GM21423 (cell line): ENCODE measurements around the gene COMMD1.
A peak's percentile ranks its signal among the peaks of the same experiment; 100 is the strongest.
"Not testable (repeated sequence)": the region's sequence is repeated elsewhere in the genome, so short reads cannot be mapped to it uniquely, and the experiment has no call there.

Experiments
- ATAC-seq: cut with Tn5 transposase; IDR thresholded peaks from one replicate; pipeline ENCODE4 v1.9.1; 2021; ENCODE audit warnings: mild to moderate bottlenecking, moderate library complexity; ENCODE audit not compliant: unreplicated experiment

Gene COMMD1

GRCh38 chr2:62065243-62065642, 159.8 kb downstream of the COMMD1 start:
- no peak for ATAC-seq

DNA sequence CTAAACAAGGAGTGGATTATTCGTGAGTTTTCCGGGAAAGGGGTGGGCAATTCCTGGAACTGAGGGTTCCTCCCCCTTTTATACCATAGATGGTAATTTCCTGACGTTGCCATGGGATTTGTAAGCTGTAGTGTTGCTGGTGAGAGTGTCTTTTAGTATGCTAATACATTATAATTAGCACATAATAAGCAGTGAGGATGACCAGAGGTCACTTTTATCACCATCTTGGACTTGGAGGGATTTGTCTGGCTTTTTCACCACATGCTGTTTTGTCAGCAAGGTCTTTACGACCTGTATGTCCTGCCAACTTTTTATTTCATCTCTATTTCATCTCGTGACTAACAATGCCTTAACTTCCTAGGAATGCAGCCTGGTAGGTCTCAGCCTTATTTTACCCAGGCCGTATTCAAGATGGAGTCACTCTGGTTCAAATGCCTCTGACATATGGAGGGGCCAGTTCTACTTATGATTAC, 165.7 kb downstream of the COMMD1 start:
- ATAC-seq = no peak

GRCh38 chr2:62071760-62072680, 166.5 kb downstream of the COMMD1 start:
- ATAC-seq = no peak

DNA sequence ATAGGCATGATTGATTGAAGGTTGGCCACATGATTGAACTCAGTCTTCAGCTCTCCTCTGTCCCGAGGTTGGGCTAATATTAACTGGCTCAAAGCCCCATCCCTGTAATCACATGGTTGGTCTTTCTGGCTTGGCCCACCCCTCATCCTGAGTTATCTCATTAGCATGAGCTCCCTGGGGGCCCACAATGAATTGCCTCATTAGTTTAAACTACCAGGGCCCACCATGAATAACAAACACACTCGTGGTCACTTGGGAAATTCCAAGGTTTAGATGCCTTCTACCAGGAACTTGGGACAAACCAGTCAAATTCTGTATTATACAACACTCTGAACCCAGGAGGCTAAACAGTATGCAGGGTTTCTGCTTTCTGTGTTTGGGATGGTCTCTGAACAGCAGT, 168.8 kb downstream of the COMMD1 start:
- ATAC-seq = no peak

DNA sequence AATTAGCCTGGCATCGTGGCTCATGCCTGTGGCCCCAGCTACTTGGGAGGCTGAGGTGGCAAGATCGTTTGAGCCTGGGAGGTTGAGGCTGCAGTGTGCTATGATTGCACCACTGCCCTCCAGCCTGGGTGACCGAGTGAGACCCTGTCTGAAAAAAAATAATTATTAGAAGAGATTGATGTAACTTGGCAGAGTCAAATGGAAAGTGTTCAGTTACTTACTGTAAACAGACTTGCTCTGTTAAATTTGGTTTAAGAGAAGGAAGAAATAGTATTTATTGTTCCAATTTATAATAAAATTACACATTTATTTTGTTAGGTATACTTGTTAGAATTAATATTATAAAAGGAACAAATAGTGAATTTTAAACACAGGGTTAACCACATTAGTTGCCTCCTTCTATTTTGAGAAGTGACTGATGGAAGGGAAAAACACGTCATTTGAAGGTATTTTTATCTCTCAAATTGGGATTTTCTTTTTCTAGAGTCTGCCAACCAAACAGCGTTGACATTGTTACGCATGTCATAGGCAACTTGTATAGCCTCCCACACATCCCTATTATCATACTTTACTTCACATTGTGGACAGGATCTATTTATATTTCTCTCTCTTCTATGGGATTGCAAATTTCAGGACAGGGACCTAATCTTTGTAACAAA, 171.6 kb downstream of the COMMD1 start:
- ATAC-seq = no peak

DNA sequence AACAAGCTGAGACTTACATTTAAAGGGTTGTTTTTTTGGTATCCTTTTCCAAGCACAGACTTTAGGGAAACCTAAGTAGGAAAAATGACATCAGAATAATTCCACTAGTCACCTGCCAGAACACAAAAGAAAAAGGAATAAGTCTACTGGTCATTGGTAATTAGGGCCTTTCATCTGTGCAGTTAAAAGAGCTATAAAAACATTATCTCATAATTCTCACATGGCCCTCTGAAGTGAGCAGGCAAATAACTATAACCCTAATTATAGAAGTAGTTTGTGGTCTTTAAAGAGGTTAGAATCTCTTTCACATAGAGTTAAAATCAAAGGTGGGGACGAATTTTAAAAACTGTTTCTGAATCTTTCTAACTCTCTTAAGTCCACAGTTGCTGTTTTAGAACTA, 179.3 kb downstream of the COMMD1 start:
- ATAC-seq = no peak

DNA sequence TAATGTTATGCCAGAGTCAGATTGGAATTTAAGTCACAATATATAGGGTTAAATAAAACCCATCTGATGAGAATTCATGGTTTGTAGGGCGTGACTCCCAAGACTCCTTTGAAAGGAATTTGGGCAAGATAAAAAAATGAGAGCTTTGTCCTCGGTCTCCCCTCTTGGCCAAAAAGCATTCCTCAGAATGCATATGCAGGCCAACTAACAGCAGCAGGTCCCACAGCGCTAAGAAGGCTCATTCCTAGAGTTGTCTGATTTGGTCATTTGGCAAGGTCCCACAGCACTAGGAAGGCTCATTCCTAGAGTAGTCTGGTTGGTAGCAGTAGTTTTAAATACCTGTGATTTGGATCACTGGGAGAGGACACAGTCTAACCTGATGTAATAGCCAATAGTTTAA, 184.2 kb downstream of the COMMD1 start:
- no peak for ATAC-seq

- no peak for ATAC-seq
Observed at GRCh38 chr2:62091471-62091870, 186.0 kb downstream of the COMMD1 start.

DNA sequence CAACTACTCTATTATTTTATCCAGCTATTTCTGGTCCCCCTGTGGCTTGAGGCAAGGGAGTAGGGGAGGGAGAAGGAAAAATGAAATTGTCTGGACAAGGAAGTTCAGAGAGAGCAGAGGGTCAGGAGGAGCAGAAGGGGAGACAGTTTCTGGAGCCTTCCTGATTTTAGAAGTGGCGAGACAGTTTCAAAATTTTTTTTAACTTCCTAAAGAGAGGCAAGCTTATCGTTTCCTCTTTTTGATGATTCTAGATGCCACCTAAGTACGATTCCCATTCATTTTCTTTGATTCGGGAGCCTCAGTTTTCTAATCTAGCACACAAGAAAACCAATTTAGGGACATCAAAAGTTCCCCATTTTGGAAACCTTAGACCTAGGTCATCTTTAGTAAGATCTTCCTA, 193.6 kb downstream of the COMMD1 start:
- peak; percentile 28 for ATAC-seq

- ATAC-seq = peak; percentile 89
Observed at GRCh38 chr2:62099523-62100175, 194.2 kb downstream of the COMMD1 start.

DNA sequence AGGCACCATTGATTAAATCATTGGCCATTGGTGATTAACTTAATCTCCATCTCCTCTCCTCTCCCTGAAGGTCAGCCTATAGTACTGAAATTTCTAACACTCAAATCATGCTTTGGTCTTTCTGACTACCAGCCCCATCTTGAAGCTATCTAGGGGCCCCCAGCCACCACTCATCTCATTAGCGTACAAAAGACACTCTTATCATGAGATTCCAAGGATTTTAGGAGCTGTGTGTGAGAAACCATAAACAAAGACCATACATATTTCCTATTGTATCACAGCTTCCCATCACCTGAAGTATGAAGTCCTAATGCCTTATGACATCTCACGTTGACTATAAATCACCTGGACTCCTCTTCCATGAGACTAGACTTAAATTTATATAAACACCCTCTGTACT, 196.4 kb downstream of the COMMD1 start:
- no peak for ATAC-seq

GRCh38 chr2:62102402-62102920, 197.0 kb downstream of the COMMD1 start:
- ATAC-seq = no peak

DNA sequence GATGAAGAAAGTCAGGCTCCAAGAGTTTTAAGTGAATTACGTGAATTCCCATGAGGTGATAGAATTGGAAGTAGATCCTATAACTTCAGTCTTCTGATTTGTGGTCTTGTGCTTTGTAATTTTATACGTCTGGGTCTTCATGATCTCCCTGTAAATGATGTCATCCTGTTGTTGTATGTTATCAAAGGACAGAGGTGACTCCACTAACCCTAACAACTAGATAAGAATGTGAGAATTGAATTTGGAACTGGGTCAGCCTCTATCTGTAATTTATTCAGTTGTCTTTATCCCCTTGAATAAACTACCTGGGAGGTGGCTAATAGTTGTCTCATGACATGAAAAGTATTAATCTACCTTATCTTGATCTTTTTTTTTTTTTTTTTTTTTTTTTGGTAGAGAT, 204.1 kb downstream of the COMMD1 start:
- ATAC-seq = no peak

- ATAC-seq = no peak
Observed at GRCh38 chr2:62110415-62111025, 205.0 kb downstream of the COMMD1 start.

DNA sequence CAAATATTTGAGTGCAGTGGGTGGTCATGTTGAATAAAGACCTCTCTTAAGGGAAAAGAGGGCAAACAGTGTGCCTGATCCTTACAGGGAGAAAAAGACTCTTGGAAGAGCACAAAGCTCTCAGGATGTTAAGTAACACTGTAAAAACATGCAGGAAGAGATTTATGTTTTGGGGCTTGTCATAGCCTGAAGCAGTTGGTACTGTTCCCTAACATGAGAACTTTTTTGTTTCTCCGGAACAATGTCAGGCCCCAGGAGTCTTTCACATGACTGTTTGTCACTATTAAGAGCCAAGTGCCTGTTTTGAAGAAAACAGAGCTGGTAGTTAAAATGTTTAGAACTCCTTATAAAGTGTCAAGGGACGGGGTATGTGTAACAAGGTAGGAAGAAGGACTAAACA, 206.7 kb downstream of the COMMD1 start:
- no peak for ATAC-seq

DNA sequence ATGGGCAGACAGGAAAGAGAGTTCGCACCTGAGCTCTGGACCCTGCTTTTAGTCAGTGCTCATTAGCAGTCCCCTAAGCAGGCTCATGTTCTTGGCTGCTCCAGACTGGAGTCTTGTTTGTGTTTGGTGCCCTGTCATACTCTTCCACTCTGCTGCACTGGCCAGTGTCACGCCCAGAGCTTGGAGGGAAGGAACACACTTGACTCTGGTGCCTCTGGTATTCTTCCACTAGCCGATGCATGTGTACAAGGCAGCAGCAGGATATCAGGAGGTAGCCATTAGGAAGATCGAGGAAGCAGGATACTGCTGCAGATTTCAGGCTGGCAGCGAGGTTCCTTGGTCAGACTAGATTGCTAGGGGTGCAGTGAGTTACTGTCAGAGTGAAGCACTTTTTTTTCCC, 209.1 kb downstream of the COMMD1 start:
- ATAC-seq = no peak

GRCh38 chr2:62116983-62117382, 211.5 kb downstream of the COMMD1 start:
- no peak for ATAC-seq

DNA sequence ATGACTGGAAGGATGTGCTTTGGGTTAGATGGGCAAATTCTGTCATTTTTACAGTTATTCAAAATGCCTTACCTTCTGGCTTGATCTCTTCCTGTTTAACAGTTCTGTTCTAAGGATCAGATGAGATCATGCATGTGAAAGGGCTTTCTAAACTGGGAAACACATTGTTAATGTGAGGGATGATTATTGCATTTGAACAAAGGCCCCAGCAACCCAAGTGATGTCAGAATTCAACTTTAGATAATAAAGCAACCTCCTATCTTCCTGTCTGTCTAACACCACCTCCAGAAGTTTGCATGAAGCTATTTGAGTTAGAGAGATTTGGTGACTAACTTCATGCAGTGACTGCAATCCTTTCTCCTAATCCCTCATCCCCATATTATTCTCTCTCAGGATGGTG, 212.7 kb downstream of the COMMD1 start:
- no peak for ATAC-seq

GRCh38 chr2:62119311-62119974, 214.0 kb downstream of the COMMD1 start:
- ATAC-seq = no peak

- not testable (repeated sequence) for ATAC-seq
Observed at GRCh38 chr2:62126239-62126638, 220.8 kb downstream of the COMMD1 start.
